Fibroblast of lung (primary cell): ENCODE results near the gene TOP1. TPM values are rescaled to one million over a fixed set of nuclear protein-coding genes. Genes with fewer than 3 reads are reported as not detected.

Experiments
- DNase-seq, 2 donors: peaks; one replicate each; pipeline versions ENCODE4 v3.0.0 to v3.0.0-alpha.2; 2010; ENCODE audit warnings: low read depth in 2 of 2
- H2AFZ ChIP-seq: 2 replicates; pipeline ENCODE4 v1.5.1; 2012; ENCODE audit warnings: low read length, control low read depth, inconsistent platforms
- H3K27ac ChIP-seq: 2 replicates; pipeline ENCODE4 v1.5.1; 2011; ENCODE audit warnings: low read length, control low read depth; ENCODE audit not compliant: insufficient read depth
- H3K27me3 ChIP-seq: 2 replicates; pipeline ENCODE4 v1.5.1; 2011; ENCODE audit warnings: mild to moderate bottlenecking, low read length; ENCODE audit not compliant: control insufficient read depth, insufficient read depth
- H3K36me3 ChIP-seq: 2 replicates; pipeline ENCODE4 v1.5.1; 2011; ENCODE audit warnings: low read length; ENCODE audit not compliant: control insufficient read depth, insufficient read depth
- H3K4me1 ChIP-seq: 2 replicates; pipeline ENCODE4 v1.5.1; 2011; ENCODE audit warnings: low read length; ENCODE audit not compliant: control insufficient read depth, insufficient read depth; ENCODE audit errors: extremely low read depth
- H3K4me2 ChIP-seq: 2 replicates; pipeline ENCODE4 v1.5.1; 2011; ENCODE audit warnings: low read length, control low read depth; ENCODE audit not compliant: insufficient read depth; ENCODE audit errors: extremely low read depth
- H3K4me3 ChIP-seq, 4 experiments: fragments of 200-600 bp in 1 of 4; sonication (generic) in 1 of 4; replicated peaks in 1 of 4; 2 replicates each; pipeline ENCODE4 v1.5.1; 2011 to 2016; ENCODE audit warnings: low read length in 4 of 4, low read depth in 3 of 4, mild to moderate bottlenecking in 3 of 4, control low read depth in 2 of 4, inconsistent platforms in 1 of 4, mixed read lengths in 1 of 4; ENCODE audit not compliant: insufficient read depth in 1 of 4; ENCODE audit errors: control extremely low read depth in 1 of 4
- H3K79me2 ChIP-seq: 2 replicates; pipeline ENCODE4 v1.5.1; 2012; ENCODE audit warnings: mild to moderate bottlenecking, low read length, inconsistent platforms; ENCODE audit not compliant: control insufficient read depth, insufficient read depth
- H3K9ac ChIP-seq: 2 replicates; pipeline ENCODE4 v1.5.1; 2011; ENCODE audit warnings: mild to moderate bottlenecking, low read length, control low read depth; ENCODE audit not compliant: insufficient read depth
- H3K9me3 ChIP-seq: 2 replicates; pipeline ENCODE4 v1.5.1; 2012; ENCODE audit warnings: low read depth, low read length; ENCODE audit not compliant: control insufficient read depth, insufficient read depth
- H4K20me1 ChIP-seq: 2 replicates; pipeline ENCODE4 v1.5.1; 2011; ENCODE audit warnings: low read length; ENCODE audit not compliant: control insufficient read depth, insufficient read depth; ENCODE audit errors: extremely low read depth
- CTCF ChIP-seq, 2 donors: IDR thresholded peaks in 1 of 2; conservative IDR thresholded peaks in 1 of 2; 1 replicate in 1 of 2; 2 replicates in 1 of 2; pipeline ENCODE4 v1.5.1; 2011 to 2012; ENCODE audit warnings: low read length in 2 of 2, control low read depth in 1 of 2, inconsistent platforms in 1 of 2, low read depth in 1 of 2, mild to moderate bottlenecking in 1 of 2
- EZH2 ChIP-seq: IDR thresholded peaks from 2 replicates; pipeline ENCODE4 v1.5.1; 2012; ENCODE audit warnings: low read length, control low read depth, mild to moderate bottlenecking; ENCODE audit errors: missing control alignments
- polyA plus RNA-seq, 2 donors: library from polyadenylated mRNA; depleted of rRNA in 1 of 2; stranded (reverse) in 1 of 2; unstranded in 1 of 2; fragments of >200 nt; gene quantifications; 2 replicates each; pipeline ENCODE4 v1.2.1, GENCODE V29; 2011 to 2012; ENCODE audit warnings: missing spikeins in 1 of 2
- total RNA-seq: library from RNA; depleted of rRNA; stranded (reverse); fragments of >200 nt; gene quantifications from 2 replicates; pipeline ENCODE4 v1.2.1, GENCODE V29; 2014

Gene TOP1
- total and polyA plus RNA-seq, 2 donors (not counting 1 experiment from before 2014, with no cell fraction given), result 18.4 to 35.3 TPM

- H3K4me3 ChIP-seq, result no peak overlapping the region
- no peaks in the 10 kb centered on the region for H3K36me3 ChIP-seq
- H3K9me3 ChIP-seq, result no peaks in the 10 kb centered on the region
- peaks cover 3% of the 10 kb centered on the region for H3K4me1 ChIP-seq
- DNase-seq, result no peak
- H3K4me2 ChIP-seq, result no peak overlapping the region
- no peaks in the 10 kb centered on the region for H3K27me3 ChIP-seq
- no peak overlapping the region for H3K9ac ChIP-seq
- H3K79me2 ChIP-seq, result peaks cover 73% of the 10 kb centered on the region
- TF ChIP-seq CTCF (conservative IDR thresholded peaks at IDR 0.05 in 1 of 2, IDR thresholded peaks at IDR 0.05 in 1 of 2; ENCODE audit: low read depth in 1 of 2, low read length in 2 of 2) (no peak), EZH2 (no peak)
- H2AFZ ChIP-seq, result no peak overlapping the region
- H4K20me1 ChIP-seq, result no peaks in the 10 kb centered on the region
- H3K27ac ChIP-seq, result no peak overlapping the region
These were observed 122.0 kb downstream of the TOP1 start for GRCh38 chr20:41150664-41151063.

GRCh38 chr20:41151134-41151869 is 122.7 kb downstream of the TOP1 start:
- Histone ChIP-seq H3K27ac (no peak overlapping the region), H3K9ac (no peak overlapping the region), H3K4me1 (peaks cover 3% of the 10 kb centered on the region), H3K27me3 (no peaks in the 10 kb centered on the region), H4K20me1 (no peaks in the 10 kb centered on the region), H3K36me3 (no peaks in the 10 kb centered on the region), H3K4me3 (no peak overlapping the region), H2AFZ (no peak overlapping the region), H3K4me2 (no peak overlapping the region), H3K9me3 (no peaks in the 10 kb centered on the region), H3K79me2 (peaks cover 73% of the 10 kb centered on the region)
- DNase-seq, result no peak
- no peak for TF ChIP-seq CTCF (conservative IDR thresholded peaks at IDR 0.05 in 1 of 2, IDR thresholded peaks at IDR 0.05 in 1 of 2; ENCODE audit: low read depth in 1 of 2, low read length in 2 of 2)
- no peak for TF ChIP-seq EZH2

GRCh38 chr20:41152108-41152757 is 123.6 kb downstream of the TOP1 start:
- Histone ChIP-seq H3K9me3 (no peaks in the 10 kb centered on the region), H3K4me2 (no peak overlapping the region), H3K27ac (no peak overlapping the region), H3K9ac (no peak overlapping the region), H3K36me3 (no peaks in the 10 kb centered on the region), H3K4me3 (no peak overlapping the region), H3K27me3 (no peaks in the 10 kb centered on the region), H4K20me1 (peaks cover 1% of the 10 kb centered on the region), H3K79me2 (peaks cover 68% of the 10 kb centered on the region), H3K4me1 (peaks cover 3% of the 10 kb centered on the region), H2AFZ (no peak overlapping the region)
- no peak for DNase-seq
- no peak for TF ChIP-seq CTCF (conservative IDR thresholded peaks at IDR 0.05 in 1 of 2, IDR thresholded peaks at IDR 0.05 in 1 of 2; ENCODE audit: low read depth in 1 of 2, low read length in 2 of 2)
- TF ChIP-seq EZH2, result no peak
